Stimulated activated CD8-positive, alpha-beta memory T cell treated with anti-CD3 and anti-CD28 coated beads, Interleukin-4, amount 100 ng/mL, for 48 hours (primary cell): Measurements from ENCODE around the gene JAKMIP2.

Experiments
- DNase-seq: peaks from one replicate; pipeline ENCODE4 v3.0.0-alpha.2; 2020

Gene JAKMIP2

DNA sequence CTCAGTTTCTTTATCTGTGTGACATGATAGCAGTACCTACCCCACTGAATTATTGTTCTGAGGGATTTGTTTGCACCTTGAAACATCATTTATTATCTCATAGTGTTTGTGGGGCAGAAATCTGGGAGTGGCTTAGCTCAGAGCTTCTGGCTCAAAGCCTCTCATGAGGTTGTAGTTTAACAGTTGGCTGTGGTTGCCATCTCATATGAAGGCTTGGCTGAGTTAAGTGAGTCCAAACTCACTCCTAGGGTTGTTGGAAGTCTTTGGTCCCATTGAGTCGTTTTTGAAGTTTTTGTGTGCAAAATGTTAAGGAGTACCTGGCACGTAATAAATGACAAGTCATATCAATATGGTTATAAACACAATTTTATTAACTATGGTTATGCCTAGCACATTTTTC lies 3.6 kb upstream of the JAKMIP2 start:
- DNase-seq = no peak

GRCh38 chr5:147784146-147784987 lies 1.8 kb upstream of the JAKMIP2 start:
- no peak for DNase-seq

DNA sequence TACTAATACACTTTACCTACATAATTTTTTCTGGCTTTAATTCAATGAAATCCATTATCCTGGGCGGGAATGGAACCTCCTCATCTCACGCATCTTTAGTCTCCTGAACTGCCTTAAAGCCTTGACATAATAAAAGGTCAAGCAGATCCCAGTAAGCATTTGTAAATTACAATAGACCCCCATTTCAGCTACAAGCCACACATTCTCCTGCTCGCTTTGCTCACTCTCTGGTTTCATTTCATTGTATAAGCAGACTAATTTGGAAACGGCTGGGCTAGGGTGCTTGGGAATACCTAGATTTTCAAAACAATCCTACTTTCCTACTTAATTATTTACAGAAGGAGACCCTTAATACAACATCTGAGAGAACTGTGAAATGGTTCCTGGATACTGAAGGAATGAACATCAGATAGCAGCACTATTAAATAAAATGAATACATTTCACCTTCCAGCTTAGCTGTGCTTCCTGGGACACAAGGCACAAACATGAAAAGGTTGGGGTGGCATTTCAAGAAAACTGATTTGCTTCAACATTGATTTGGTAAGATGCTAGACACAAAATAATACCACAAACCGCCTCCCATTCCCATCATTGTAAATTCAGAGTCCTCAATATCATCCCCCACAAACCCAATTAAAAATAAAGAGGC lies 1.5 kb downstream of the JAKMIP2 start:
- DNase-seq = no peak

DNA sequence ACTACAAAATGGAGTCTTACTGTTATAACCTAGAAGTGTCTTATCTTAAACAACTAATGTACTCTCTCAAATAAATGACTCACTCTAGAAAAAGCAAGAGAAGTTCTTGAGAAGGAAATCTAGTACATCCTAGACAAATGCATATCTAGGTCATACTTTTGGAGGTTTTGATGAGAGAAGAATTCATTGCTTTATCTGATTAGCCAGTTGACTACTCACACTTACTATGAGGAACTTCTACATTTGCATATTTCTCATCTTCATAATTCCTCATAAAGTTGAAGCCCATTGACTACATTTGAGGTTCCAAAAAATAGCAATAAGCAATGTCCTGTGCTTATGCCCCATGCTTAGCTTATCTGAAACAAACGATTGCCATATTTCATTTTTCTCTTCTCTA lies 2.8 kb downstream of the JAKMIP2 start:
- no peak for DNase-seq

GRCh38 chr5:147776989-147777388 lies 5.5 kb downstream of the JAKMIP2 start:
- no peak for DNase-seq

DNA sequence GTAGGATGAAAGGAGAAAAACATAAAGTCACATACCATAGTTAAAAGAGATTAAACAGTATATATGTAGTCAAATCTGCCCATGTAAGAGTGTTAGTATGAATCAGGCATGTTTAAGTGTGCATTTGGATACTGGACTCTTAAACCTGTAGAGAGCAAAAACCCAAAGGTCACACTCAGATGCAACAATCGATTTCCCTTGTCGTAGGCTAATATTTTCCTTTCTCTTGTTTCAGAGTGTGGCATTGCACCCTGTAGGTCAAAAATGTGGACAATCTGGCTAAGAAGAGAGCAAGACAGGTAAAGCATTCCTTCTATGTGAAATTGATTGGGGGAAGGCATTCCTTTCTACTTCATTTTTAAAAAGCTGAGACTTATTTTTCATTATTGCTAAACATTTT lies 8.9 kb downstream of the JAKMIP2 start:
- no peak for DNase-seq

GRCh38 chr5:147773139-147773538 lies 9.4 kb downstream of the JAKMIP2 start:
- DNase-seq = no peak

GRCh38 chr5:147767048-147767447 lies 15.5 kb downstream of the JAKMIP2 start:
- DNase-seq = no peak

DNA sequence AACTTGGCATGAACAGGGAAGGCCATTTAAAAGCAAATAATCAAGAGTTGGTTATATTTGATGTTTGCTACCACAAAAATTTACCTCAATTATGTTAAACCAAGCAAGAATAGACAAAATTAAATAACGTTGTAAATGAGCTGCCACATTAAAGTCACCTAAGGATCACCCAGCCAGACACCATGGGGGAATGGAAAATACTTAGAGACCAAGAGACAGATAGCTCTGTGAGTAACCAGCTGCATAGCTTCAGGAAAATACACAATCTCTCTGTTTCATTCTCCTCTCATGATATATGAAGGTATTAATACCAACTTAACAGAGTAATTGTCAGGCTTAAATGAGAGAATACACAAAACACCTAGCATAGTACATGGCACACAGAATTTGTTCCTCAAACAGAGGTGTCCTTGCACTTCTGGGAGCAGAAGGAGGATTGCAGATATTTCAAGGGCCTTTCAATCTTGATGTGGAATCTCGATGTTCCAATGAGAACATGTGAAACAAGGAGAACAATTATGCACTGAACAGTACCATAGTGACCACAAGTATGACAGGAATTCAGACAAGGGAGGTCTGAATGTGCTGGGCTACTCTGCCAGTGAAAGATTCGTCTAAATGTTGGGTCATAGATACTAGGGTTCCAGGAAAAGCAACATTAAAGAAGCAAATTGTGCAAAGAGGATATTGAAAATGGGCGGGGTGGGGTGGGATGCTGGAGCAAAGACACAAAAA lies 18.6 kb downstream of the JAKMIP2 start:
- no peak for DNase-seq

GRCh38 chr5:147760086-147760875 lies 22.2 kb downstream of the JAKMIP2 start:
- DNase-seq = no peak

DNA sequence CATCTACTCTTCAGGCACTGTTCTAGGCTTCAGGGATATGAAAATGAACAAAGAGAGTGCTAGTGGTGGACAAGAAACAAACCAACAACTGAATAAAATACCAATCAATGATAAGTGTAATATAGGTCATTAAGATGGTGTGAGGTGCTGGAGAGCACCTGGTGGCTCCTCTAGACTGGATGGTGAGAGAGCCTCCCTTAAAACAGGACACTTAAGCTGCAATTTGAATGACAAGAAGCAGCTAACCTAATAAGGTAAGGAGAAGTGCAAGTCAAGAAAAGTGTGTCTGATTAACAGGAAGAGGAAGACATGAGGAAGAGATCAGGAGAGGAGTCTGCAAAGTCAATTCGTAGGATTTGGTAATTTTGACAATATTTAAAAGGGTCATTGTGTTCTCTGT lies 23.1 kb downstream of the JAKMIP2 start:
- no peak for DNase-seq

DNA sequence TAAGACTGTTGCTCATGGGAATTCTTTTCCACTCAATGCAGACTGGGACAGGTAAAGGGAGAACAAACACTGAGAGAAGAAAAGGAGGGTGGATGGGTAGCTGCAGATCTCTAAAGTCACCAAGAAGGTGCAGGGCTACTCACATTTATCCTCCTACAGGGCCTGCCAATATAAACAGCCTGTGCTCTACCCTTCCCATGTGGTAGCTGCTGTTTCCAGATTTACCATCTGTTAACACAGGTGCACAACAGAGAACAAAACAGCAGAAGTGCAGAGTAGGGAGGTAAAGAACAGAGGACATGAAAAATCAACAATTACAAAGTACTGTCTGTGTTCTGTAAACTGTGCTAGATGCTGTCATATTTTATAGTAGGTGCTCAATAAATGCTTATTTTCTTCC lies 26.0 kb downstream of the JAKMIP2 start:
- DNase-seq = no peak

GRCh38 chr5:147754372-147755122 lies 28.0 kb downstream of the JAKMIP2 start:
- DNase-seq = no peak

DNA sequence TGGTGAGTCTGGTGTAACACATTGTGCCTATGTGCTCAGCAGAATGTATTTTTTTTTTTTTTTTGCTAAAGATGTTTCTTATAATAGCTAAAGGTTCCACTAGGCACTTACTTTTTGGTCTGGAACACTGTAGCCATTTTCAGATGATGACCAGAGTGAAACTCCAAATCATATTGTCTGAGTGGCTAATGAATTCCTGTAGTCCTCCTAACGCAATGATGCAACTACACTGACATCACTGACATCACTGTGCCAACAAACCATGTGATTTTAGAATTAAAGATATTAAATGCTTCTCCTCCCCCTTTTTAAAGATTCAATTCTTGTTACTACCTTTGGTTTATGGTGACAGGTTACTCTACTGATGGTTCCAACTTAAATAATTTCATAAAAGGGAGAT lies 28.8 kb downstream of the JAKMIP2 start:
- no peak for DNase-seq

DNA sequence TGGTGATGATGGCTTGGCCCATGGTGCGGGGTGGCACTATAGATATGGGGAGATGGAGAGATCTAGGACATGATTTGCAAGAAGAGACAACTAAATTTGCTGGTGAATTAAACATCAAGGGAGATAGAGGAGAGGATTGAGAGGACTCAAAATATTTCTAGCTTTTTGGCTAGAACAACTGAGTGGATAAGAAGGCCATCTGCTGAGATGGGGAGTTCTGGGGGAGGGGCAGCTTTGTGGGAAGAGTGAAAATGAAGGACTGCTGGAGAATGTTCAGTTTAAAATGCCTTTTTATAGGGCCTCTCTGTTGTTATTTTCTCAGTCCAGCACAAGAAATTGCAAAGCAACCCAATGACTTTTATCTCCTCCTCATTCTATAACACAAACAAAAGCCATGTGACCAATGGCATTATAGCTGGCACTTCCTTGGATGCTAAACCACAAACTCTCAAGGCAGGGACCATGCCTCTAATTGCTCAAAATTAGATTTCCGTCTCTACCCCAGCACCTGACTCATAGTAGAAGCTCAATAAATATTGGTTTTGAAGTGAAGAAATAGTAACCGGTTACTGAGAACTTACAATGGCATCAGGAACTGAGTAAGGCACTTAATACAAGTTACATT lies 29.8 kb downstream of the JAKMIP2 start:
- DNase-seq = no peak

GRCh38 chr5:147752033-147752432 lies 30.5 kb downstream of the JAKMIP2 start:
- no peak for DNase-seq

DNA sequence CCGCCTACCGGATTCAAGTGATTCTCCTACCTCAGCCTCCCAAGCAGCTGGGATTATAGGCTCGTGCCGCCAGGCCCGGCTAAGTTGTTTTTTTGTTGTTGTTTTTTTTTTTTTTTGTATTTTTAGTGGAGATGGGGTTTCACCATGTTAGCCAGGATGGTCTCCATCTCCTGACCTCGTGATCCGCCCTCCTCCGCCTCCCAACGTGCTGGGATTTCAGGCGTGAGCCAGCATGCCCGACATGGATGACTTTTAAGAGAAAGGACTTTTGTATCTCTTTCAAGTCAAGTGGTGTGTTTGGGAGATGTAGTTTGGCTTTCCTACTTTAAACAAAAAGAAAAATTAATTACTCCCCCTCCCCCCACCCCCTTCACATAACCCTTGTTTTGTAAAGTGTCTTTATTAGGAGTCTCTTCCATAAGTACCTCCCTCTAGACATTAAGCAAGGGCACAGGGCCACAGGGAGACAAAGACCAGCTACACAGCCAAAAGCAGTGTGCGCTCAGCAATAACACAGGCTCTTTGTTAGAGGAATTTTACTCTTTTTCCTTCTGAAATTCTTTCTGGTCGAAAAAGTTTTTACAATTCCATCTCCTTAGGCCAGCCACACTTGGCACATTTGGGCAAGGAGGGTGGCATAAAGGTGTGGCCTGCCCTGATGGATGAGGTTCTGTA lies 31.2 kb downstream of the JAKMIP2 start:
- no peak for DNase-seq

DNA sequence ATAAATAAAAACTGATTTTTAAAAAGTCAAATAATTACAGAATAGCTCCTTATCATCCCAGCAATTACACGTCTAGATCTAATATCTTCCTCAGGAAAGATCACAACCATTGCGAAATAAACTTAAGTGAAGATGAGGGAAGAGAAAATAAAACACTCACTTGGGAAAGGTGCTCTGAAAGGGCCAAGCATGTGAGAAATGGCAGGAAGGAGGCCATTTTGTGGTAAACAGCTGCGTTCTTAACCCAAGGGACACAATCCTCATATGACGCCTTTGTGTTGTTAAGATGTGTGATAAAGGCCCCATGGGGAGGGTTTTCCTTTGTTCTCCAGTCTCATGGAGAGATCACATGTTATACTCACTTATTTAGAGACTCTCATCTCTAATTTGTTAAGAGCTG lies 32.5 kb downstream of the JAKMIP2 start:
- DNase-seq = no peak

GRCh38 chr5:147748590-147748989 lies 33.9 kb downstream of the JAKMIP2 start:
- DNase-seq = no peak

- no peak for DNase-seq
Measured at GRCh38 chr5:147746986-147747385, 35.5 kb downstream of the JAKMIP2 start.

DNA sequence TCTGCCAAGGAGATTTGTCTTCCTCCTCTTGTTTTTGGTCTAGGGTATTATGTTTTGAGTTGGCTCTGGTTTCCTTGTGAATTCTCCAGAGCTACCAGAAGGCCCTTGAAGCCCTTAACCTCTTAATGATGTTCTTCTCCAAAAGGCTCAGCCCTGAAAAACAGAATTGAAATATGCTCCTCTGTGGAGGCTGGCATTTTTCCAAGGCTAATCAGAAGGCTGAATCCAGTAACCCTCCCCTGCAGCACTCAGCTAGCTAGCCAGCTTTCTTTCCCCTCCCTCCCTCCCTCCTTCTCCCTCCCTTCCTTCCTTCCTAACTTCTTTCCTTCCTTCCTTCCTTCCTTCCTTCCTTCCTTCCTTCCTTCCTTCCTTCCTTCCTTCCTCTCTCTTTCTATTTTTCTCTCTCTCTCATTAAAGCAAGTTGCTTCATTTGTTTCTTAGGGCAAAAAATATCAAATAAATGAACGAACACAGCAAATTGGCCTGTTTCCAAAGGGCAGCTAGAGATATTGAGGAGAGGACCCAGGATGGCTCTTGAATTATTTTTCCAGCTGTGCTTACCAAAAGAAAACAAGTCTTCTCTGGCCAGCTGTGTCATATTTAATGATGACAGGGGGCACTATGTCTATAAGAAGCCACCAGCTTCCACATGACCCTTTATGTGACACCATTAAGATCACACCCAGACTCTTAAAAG lies 38.7 kb downstream of the JAKMIP2 start:
- DNase-seq = no peak
